Type B pancreatic cell (in vitro differentiated cells): ENCODE measurements around the gene CDK14. TPM values are rescaled to one million over a fixed set of nuclear protein-coding genes. Genes with fewer than 3 reads are reported as not detected.

Experiments
- DNase-seq: peaks from one replicate; pipeline ENCODE4 v3.0.0; 2021; ENCODE audit warnings: mixed read lengths; ENCODE audit not compliant: unreplicated experiment; ENCODE audit errors: extremely low spot score
- H3K27ac Mint-ChIP-seq: 2 replicates; pipeline ENCODE4 v1.8.0; 2021; ENCODE audit warnings: mild to moderate bottlenecking, mixed read lengths
- H3K27me3 Mint-ChIP-seq: 2 replicates; pipeline ENCODE4 v1.8.0; 2021; ENCODE audit warnings: mixed read lengths
- H3K36me3 Mint-ChIP-seq: 2 replicates; pipeline ENCODE4 v1.8.0; 2021; ENCODE audit warnings: mixed read lengths
- H3K4me1 Mint-ChIP-seq: one replicate; pipeline ENCODE4 v1.8.0; 2021; ENCODE audit warnings: mixed read lengths; ENCODE audit not compliant: unreplicated experiment
- H3K4me3 Mint-ChIP-seq: 2 replicates; pipeline ENCODE4 v1.8.0; 2021; ENCODE audit warnings: mild to moderate bottlenecking, mixed read lengths
- H3K9me3 Mint-ChIP-seq: 2 replicates; pipeline ENCODE4 v1.8.0; 2021; ENCODE audit warnings: mixed read lengths
- total RNA-seq: library from RNA; stranded (reverse); gene quantifications from 2 replicates; pipeline ENCODE4 v1.2.1, GENCODE V29; 2021; ENCODE audit warnings: low replicate concordance
- TF ChIP-seq, protein P1 (sequence below): fragments of 200-600 bp; sonication (generic); conservative IDR thresholded peaks from 2 replicates; pipeline ENCODE4 v1.5.0; 2021; ENCODE audit warnings: antibody characterized with exemption, mild to moderate bottlenecking

The CDK14 gene
- total RNA-seq, 1 donor from 2014 or later: 43.5 TPM

DNA sequence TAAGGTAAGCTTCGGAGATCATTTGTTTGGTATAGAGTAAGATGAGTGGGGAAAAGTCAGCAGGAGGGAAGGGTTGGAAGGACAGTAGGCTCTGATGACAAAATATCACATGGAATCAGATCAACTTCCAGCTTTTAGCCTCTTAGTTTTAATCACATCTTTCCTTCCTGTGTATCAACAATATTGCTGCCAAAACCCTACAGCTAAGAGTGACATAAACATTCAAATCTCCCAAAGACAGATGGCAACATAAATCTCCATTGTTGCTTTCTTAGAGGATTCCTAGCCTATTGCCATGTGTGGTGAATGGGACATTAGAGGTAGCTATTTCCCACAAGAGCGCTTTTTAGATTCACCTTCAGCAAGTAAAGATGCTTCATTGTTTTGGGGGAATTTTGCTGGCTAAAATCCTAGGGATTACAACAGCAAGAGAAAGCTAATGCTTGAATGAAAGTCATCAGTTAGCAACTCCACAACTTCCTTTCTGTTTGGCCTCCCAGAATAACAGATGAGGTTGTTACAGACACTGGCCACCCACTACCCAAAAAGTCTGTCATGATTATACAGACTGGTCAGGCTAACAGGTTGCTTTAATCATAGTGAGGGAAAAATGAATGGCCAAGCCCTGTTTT is 632.9 kb downstream of the CDK14 start:
- Mint-ChIP-seq H3K36me3 (no peaks in the 10 kb centered on the region), H3K4me1 (peaks cover 11% of the 10 kb centered on the region), H3K4me3 (no peak overlapping the region), H3K9me3 (no peaks in the 10 kb centered on the region), H3K27me3 (peaks cover 3% of the 10 kb centered on the region), H3K27ac (no peak overlapping the region)
- DNase-seq: no peak
- TF ChIP-seq, protein P1, sequence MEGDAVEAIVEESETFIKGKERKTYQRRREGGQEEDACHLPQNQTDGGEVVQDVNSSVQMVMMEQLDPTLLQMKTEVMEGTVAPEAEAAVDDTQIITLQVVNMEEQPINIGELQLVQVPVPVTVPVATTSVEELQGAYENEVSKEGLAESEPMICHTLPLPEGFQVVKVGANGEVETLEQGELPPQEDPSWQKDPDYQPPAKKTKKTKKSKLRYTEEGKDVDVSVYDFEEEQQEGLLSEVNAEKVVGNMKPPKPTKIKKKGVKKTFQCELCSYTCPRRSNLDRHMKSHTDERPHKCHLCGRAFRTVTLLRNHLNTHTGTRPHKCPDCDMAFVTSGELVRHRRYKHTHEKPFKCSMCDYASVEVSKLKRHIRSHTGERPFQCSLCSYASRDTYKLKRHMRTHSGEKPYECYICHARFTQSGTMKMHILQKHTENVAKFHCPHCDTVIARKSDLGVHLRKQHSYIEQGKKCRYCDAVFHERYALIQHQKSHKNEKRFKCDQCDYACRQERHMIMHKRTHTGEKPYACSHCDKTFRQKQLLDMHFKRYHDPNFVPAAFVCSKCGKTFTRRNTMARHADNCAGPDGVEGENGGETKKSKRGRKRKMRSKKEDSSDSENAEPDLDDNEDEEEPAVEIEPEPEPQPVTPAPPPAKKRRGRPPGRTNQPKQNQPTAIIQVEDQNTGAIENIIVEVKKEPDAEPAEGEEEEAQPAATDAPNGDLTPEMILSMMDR: no peak

DNA sequence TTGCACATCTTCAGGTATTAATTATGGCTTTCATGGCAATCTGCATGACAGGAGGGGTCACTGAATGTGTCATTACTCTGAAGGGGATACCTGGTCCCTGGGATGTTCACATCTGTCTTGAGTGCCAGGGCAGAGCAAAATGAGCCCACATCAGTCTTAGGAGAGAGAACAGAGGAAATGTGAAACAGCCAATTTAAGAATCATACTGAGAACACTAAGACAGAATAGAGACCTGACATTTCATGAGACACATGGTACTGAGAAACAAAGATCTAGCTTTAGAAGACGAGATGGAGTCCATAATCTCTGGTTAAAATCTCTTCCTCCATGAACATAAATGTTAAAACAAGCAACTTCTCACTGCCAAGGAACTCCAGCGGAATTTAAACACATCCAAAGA is 634.0 kb downstream of the CDK14 start:
- H3K27ac Mint-ChIP-seq: no peak overlapping the region
- no peak for DNase-seq
- TF ChIP-seq, protein P1: no peak
- H3K4me3 Mint-ChIP-seq: no peak overlapping the region
- H3K27me3 Mint-ChIP-seq: peaks cover 3% of the 10 kb centered on the region
- peaks cover 11% of the 10 kb centered on the region for H3K4me1 Mint-ChIP-seq
- no peaks in the 10 kb centered on the region for H3K9me3 Mint-ChIP-seq
- H3K36me3 Mint-ChIP-seq: no peaks in the 10 kb centered on the region

DNA sequence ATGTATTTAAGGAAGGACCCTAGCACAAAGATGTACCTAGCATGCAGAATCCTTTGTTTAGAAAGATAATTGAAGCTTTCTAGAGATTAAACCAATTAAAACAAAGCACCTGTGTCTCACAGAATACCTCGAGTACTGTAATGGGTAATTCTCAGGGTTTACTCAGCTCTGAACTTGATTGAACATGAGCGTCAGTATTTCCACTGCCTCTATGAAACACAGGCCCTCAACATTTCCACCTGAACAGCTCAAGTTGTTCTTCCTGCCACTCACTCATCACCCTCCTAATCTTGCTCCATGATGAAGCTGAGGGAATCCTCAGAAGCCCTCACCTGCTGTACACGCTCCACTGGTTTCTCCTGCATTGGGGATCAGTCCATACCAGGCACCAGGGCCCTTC is 634.4 kb downstream of the CDK14 start:
- H3K9me3 Mint-ChIP-seq: no peaks in the 10 kb centered on the region
- TF ChIP-seq, protein P1: no peak
- no peak overlapping the region for H3K27ac Mint-ChIP-seq
- H3K27me3 Mint-ChIP-seq: peaks cover 3% of the 10 kb centered on the region
- DNase-seq: no peak
- H3K4me3 Mint-ChIP-seq: no peak overlapping the region
- H3K36me3 Mint-ChIP-seq: no peaks in the 10 kb centered on the region
- H3K4me1 Mint-ChIP-seq: peaks cover 11% of the 10 kb centered on the region

DNA sequence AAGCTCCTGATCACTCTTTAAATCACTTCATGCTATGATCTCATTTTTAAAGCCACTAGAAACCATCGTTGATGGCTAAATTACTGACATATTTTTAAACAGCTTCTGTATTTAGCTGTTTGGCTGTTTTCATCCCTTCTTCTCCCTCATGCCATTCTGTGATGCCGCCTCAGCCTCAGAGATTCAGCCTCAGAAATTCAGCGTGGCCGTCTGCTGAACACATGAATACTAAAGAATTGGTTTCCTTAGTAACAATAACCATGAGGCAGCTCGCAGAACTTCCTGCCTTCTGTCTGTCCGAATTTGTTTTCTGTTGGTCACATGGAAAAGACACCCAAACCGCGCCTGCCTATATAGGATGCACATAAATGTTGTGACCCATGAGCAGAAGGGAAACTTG is 637.1 kb downstream of the CDK14 start:
- DNase-seq: no peak
- H3K4me3 Mint-ChIP-seq: no peak overlapping the region
- no peaks in the 10 kb centered on the region for H3K36me3 Mint-ChIP-seq
- H3K27ac Mint-ChIP-seq: no peak overlapping the region
- H3K27me3 Mint-ChIP-seq: no peaks in the 10 kb centered on the region
- TF ChIP-seq, protein P1: no peak
- H3K4me1 Mint-ChIP-seq: peaks cover 11% of the 10 kb centered on the region
- no peaks in the 10 kb centered on the region for H3K9me3 Mint-ChIP-seq

DNA sequence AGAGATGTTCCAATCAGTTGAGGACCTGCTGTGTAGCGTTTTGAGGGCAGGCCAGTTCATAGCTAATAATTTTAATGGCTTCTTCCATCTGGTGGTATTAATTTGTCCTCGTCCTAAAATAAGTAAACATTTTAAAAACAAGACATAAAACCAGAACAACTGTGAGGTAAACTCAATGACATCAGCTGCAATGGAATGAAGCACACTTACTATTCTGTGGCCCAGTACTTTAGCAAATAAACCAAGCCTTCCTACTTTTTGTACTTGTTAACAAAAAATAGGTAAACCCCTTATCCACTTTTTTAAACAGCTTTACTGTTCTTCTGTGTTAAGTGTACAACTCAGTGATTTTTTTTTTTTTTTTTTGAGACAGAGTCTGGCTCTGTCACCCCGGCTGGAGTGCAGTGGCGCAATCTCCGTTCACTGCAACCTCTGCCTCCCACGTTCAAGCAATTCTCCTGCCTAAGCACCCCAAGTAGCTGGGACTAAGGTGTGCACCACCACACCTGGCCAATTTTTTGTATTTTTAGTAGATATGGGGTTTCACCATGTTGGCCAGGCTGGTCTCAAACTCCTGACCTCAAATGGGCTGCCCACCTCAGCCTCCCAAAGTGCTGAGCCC is 639.2 kb downstream of the CDK14 start:
- no peaks in the 10 kb centered on the region for H3K36me3 Mint-ChIP-seq
- no peak overlapping the region for H3K27ac Mint-ChIP-seq
- no peak for DNase-seq
- peaks cover 16% of the 10 kb centered on the region for H3K4me1 Mint-ChIP-seq
- H3K9me3 Mint-ChIP-seq: no peaks in the 10 kb centered on the region
- TF ChIP-seq, protein P1: no peak
- H3K4me3 Mint-ChIP-seq: no peak overlapping the region
- no peaks in the 10 kb centered on the region for H3K27me3 Mint-ChIP-seq
